ENCODE data around the gene RIOK3.
"Not testable (repeated sequence)": the region's sequence is repeated elsewhere in the genome, so short reads cannot be mapped to it uniquely, and the experiment has no call there.

DNA sequence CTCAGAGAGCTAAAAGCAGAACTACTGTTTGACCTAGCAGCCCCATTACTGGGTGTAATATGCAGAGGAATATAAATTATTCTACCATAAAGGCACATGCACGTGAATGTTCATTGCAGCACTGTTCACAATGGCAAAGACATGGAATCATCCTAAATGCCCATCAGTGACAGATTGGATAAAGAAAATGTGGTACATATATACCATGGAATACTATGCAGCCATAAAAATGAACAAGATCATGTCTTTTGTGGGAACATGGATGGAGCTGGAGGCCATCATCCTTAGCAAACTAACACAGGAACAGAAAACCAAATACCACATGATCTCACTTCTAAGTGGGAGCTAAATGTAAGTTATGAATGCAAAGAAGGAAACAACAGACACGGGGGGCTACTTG lies 57.8 kb downstream of the RIOK3 start:
- TF ChIP-seq POLR2AphosphoS2 (conservative IDR thresholded peaks at IDR 0.05; ENCODE audit: low read length); REST (IDR thresholded peaks at IDR 0.05); RFX5 (IDR thresholded peaks at IDR 0.05); MAZ (IDR thresholded peaks at IDR 0.05; ENCODE audit: borderline replicate concordance, low read depth, low read length); SMC3 (IDR thresholded peaks at IDR 0.05); MAX (IDR thresholded peaks at IDR 0.05); POLR2A (IDR thresholded peaks at IDR 0.05; ENCODE audit: low read length); RCOR1 (IDR thresholded peaks at IDR 0.05; ENCODE audit: low read depth, low read length); CBX2 (IDR thresholded peaks at IDR 0.05; ENCODE audit: borderline replicate concordance, low read depth); RAD21 (conservative IDR thresholded peaks at IDR 0.05 in 1 of 2, IDR thresholded peaks at IDR 0.05 in 1 of 2); NPAS2 (CRISPR knock-in tag; IDR thresholded peaks at IDR 0.05; ENCODE audit: borderline replicate concordance); EP300 (IDR thresholded peaks at IDR 0.05): not testable (repeated sequence)
- TF ChIP-seq, protein P1, sequence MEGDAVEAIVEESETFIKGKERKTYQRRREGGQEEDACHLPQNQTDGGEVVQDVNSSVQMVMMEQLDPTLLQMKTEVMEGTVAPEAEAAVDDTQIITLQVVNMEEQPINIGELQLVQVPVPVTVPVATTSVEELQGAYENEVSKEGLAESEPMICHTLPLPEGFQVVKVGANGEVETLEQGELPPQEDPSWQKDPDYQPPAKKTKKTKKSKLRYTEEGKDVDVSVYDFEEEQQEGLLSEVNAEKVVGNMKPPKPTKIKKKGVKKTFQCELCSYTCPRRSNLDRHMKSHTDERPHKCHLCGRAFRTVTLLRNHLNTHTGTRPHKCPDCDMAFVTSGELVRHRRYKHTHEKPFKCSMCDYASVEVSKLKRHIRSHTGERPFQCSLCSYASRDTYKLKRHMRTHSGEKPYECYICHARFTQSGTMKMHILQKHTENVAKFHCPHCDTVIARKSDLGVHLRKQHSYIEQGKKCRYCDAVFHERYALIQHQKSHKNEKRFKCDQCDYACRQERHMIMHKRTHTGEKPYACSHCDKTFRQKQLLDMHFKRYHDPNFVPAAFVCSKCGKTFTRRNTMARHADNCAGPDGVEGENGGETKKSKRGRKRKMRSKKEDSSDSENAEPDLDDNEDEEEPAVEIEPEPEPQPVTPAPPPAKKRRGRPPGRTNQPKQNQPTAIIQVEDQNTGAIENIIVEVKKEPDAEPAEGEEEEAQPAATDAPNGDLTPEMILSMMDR (IDR thresholded peaks at IDR 0.05) = not testable (repeated sequence)

Measured in A549 (cell line).